ENCODE measurements around the gene TAMM41.
"Not testable (repeated sequence)": the region's sequence is repeated elsewhere in the genome, so short reads cannot be mapped to it uniquely, and the experiment has no call there.

The TAMM41 gene, protein sequence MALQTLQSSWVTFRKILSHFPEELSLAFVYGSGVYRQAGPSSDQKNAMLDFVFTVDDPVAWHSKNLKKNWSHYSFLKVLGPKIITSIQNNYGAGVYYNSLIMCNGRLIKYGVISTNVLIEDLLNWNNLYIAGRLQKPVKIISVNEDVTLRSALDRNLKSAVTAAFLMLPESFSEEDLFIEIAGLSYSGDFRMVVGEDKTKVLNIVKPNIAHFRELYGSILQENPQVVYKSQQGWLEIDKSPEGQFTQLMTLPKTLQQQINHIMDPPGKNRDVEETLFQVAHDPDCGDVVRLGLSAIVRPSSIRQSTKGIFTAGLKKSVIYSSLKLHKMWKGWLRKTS

DNA sequence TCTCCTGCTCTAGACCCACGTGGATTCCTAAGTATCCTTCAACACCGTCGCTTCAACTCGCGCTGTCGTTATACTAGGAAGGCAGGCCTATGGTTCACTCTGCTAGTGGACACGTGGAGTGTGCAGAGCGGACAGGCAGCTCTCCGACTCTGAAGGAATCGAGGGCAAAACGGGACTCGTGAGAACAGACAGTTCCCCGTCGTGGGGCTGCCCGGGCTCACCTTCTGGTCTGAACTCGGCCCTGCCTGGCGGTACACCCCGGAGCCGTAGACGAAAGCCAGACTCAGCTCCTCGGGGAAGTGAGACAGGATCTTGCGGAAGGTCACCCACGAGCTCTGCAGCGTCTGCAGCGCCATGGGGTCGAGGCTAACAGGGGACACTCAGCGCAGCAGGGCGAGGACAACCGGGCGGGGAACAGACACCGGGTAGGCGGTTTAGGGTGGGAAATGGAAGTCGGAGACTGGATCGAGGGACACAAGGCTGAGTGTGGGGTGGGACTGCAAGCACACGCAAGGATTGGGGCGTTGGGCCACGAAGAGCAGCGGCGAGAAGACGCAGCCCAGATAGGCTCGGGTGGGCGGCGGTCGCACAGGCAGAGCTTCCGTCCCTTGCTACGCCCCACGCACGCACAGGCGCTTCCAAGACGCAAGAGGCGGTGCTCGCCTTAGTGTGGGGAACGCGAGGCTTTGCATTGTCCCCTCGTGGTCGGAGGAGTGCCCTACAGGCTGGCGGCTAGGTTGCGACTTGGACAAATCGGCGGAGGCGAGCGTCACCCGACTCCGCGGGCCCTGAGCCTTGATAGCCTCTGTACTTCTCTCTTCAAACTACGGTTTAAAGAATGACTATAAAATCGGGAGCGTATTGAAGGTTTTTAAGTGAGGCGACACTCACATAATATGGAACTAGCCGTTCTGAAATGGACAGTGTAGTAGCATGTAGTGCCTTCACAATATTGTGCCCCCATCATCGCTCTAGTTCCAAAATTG lies at the start of gene TAMM41:
Gene TAMM41, minus strand, starts transcription at position 605 of the 986 bp plus-strand sequence. Its CDS starts 249 bp downstream, at position 356.
- peak; percentile 79 for DNase-seq (ENCODE audit: low read depth)

- no peak for DNase-seq (ENCODE audit: low read depth)
Observed at GRCh38 chr3:11878837-11879236, 32.2 kb upstream of the TAMM41 start.

GRCh38 chr3:11874707-11875106 lies 28.0 kb upstream of the TAMM41 start:
- not testable (repeated sequence) for DNase-seq (ENCODE audit: low read depth)

DNA sequence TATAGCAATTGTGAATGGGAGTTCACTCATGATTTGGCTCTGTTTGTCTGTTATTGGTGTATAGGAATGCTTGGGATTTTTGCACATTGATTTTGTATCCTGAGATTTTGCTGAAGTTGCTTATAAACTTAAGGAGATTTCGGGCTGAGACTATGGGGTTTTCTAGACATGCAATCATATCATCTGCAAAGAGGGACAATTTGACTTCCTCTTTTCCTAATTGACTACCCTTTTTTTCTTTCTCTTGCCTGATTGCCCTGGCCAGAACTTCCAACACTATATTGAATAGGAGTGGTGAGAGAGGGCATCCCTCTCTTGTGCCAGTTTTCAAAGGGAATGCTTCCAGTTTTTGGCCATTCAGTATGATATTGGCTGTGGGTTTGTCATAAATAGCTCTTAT lies 17.1 kb upstream of the TAMM41 start:
- not testable (repeated sequence) for DNase-seq (ENCODE audit: low read depth)

- not testable (repeated sequence) for DNase-seq (ENCODE audit: low read depth)
Observed at GRCh38 chr3:11862584-11862983, 15.9 kb upstream of the TAMM41 start.

DNA sequence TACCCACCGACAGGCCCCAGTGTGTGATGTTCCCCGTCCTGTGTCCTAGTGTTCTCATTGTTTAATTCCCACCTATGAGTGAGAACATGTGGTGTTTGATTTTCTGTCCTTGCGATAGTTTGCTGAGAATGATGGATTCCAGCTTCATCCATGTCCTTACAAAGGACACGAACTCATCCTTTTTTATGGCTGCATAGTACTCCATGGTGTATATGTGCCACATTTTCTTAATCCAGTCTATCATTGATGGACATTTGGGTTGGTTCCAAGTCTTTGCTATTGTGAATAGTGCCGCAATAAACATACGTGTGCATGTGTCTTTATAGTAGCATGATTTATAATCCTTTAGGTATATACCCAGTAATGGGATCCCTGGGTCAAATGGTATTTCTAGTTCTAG lies 15.5 kb upstream of the TAMM41 start:
- not testable (repeated sequence) for DNase-seq (ENCODE audit: low read depth)

DNA sequence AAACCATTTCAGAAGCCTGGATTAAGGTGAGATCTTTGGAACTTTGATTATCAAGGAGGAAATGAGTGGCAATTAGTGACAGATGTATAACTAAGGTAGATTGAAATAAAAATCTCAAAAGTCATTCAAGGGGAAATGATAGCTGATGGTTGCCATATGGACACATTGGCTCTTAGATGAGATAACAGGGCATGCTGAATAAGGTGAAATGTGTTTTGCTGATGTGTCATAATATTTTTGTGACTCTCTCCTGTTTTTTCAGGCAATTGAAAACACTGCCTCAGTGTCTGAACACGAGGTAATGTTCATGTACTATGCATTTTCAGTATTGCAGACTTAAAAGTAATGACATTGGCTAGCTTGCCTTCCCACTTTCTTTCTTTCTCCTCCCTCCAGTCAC lies 13.5 kb upstream of the TAMM41 start:
- DNase-seq (ENCODE audit: low read depth) = not testable (repeated sequence)

DNA sequence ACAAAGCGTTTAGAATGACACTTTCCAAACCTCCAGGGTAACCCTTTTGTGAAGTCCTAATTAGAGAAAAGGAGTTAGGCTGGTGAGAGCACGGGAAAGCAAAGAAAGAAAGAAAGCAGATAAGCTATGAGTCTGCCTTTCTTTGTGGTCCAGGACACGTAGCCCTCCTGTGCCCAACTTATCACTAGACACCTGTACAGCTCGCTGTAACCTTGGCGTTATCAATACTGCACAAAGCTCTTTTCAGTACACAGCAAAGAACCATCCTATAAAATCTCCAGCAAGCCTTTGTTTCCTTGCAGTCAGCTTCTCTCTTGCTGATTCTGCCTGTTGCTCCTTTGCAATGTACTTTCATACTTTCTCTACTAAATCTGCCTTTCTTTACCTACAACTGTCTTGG lies 6.8 kb upstream of the TAMM41 start:
- no peak for DNase-seq (ENCODE audit: low read depth)

GRCh38 chr3:11850003-11850402 lies 3.3 kb upstream of the TAMM41 start:
- DNase-seq (ENCODE audit: low read depth) = no peak

DNA sequence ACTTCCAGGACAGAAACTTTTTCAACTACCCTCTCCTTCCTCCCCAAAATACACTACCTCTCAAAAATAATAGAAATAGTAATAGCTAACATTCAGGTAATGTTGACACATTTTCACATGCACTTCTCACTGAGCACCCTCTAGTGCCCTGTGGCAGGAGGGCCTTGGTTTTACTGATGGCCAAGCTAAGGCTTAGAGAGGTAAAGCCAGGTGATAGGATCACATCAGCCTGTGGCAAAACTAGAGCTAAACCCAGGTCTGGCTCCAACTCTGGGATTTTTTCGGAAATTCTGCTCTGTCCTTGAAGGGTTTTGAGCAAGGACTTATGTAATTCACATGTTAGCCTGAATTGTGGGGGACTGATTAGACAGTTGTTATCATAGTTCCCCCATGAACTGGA lies 922 bp upstream of the TAMM41 start:
- no peak for DNase-seq (ENCODE audit: low read depth)

- no peak for DNase-seq (ENCODE audit: low read depth)
Observed at GRCh38 chr3:11845651-11846050, 1.0 kb downstream of the TAMM41 start.

GRCh38 chr3:11844891-11845290 lies 1.8 kb downstream of the TAMM41 start:
- DNase-seq (ENCODE audit: low read depth) = no peak

- peak; percentile 13 for DNase-seq (ENCODE audit: low read depth)
Observed at GRCh38 chr3:11835028-11835639, 11.6 kb downstream of the TAMM41 start.

- DNase-seq (ENCODE audit: low read depth) = no peak
Observed at GRCh38 chr3:11832981-11833905, 13.4 kb downstream of the TAMM41 start.

GRCh38 chr3:11829416-11829815 lies 17.3 kb downstream of the TAMM41 start:
- no peak for DNase-seq (ENCODE audit: low read depth)

DNA sequence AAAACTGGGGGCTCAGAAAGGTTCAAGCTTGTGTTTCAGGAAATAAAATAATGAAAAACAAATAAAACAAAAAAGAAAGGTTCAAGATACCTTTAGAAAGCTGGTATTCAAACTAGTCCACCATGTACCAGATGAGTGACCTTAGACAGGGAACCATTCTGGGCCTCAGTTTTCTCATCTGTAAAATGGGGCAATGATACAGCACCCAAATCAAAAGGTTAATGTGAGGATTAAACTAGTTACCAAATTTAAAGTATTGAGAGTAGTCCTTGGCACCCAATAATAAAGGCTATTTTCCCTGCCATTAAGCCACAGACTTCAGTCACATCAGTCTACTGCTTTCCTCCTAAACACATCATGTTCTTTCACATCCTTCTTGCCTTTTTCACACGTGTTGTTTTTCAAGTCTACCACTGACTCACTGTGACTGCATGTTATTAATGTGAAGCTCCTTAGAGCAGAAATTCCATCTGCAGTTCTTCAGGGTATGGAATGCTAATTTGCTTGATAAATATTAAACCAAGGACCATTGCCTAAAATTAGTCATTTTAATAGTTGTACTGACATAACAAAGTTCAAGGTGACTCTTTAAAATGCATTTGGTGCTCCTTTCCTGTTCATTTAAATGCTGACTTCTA lies 19.9 kb downstream of the TAMM41 start:
- DNase-seq (ENCODE audit: low read depth) = no peak

- DNase-seq (ENCODE audit: low read depth) = no peak
Observed at GRCh38 chr3:11825301-11825700, 21.4 kb downstream of the TAMM41 start.

DNA sequence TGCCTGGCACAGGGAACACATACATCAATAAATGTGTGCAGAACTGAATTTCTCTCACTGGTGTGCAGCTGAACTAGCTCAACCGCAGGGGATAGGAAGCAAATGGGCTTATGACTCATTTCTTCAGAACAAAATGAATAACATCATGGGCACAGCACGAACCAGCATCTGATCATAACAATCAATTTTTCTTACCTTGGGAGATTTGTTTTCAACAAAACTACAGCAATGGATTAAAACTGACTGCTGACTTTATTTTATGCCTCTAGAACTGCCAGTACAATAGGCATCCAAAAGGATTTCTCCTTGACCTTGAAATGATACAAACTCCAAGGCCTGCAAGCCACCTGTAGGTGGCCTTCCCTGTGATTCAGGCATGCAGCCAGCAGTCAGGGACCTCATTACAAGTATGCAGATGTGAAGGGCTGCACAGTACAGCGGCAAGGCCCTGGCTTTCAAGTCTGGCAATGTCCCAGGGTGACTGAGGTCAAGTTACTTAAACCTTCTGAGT lies 26.1 kb downstream of the TAMM41 start:
- DNase-seq (ENCODE audit: low read depth) = no peak

GRCh38 chr3:11819146-11819689 lies 27.5 kb downstream of the TAMM41 start:
- DNase-seq (ENCODE audit: low read depth) = no peak

- DNase-seq (ENCODE audit: low read depth) = no peak
Observed at GRCh38 chr3:11818033-11818432, 28.7 kb downstream of the TAMM41 start.
